H1 (cell line): ENCODE results near the gene MDM1.

Experiments used
- ATF3 ChIP-seq: IDR thresholded peaks from 2 replicates; pipeline ENCODE4 v1.6.1; 2011; ENCODE audit warnings: low read depth, mild to moderate bottlenecking, low read length; ENCODE audit not compliant: insufficient read depth
- BRCA1 ChIP-seq: IDR thresholded peaks from 2 replicates; pipeline ENCODE4 v1.6.1; 2012; ENCODE audit warnings: low read depth, low read length, improper control_type of control experiment
- EGR1 ChIP-seq: IDR thresholded peaks from 2 replicates; pipeline ENCODE4 v1.6.1; 2011; ENCODE audit warnings: low read depth, low read length, borderline replicate concordance
- EP300 ChIP-seq, 2 experiments: IDR thresholded peaks; 1 replicate in 1 of 2; 2 replicates in 1 of 2; pipeline ENCODE4 v1.6.1; 2011 to 2012; ENCODE audit warnings: low read depth in 2 of 2, low read length in 2 of 2, mild to moderate bottlenecking in 2 of 2, borderline replicate concordance in 1 of 2, inconsistent platforms in 1 of 2, moderate library complexity in 1 of 2
- GTF2F1 ChIP-seq: IDR thresholded peaks from 2 replicates; pipeline ENCODE4 v1.6.1; 2012; ENCODE audit warnings: low read depth, low read length, improper control_type of control experiment, borderline replicate concordance
- POLR2A ChIP-seq, 2 experiments: IDR thresholded peaks; 1 replicate in 1 of 2; 2 replicates in 1 of 2; pipeline ENCODE4 v1.6.1; 2011; ENCODE audit warnings: low read depth in 2 of 2, low read length in 2 of 2, mild to moderate bottlenecking in 2 of 2; ENCODE audit errors: control extremely low read depth in 1 of 2
- TF ChIP-seq, protein P1 (sequence below), 3 experiments: IDR thresholded peaks; 1 replicate in 2 of 3; 2 replicates in 1 of 3; pipeline versions ENCODE4 v1.5.1 to v1.6.1; 2011; ENCODE audit warnings: low read length in 3 of 3, mild to moderate bottlenecking in 3 of 3, inconsistent platforms in 2 of 3, low read depth in 1 of 3, moderate library complexity in 1 of 3; ENCODE audit not compliant: insufficient read depth in 1 of 3; ENCODE audit errors: control extremely low read depth in 1 of 3

GRCh38 chr12:68342966-68343365 is 10.8 kb upstream of the MDM1 start:
- TF ChIP-seq POLR2A (IDR thresholded peaks at IDR 0.05; ENCODE audit: control extremely low read depth in 1 of 2, low read depth in 2 of 2, low read length in 2 of 2) = no peak
- TF ChIP-seq EP300 (IDR thresholded peaks at IDR 0.05; ENCODE audit: borderline replicate concordance in 1 of 2, low read depth in 2 of 2, low read length in 2 of 2) = no peak
- no peak for TF ChIP-seq BRCA1
- no peak for TF ChIP-seq EGR1
- TF ChIP-seq, protein P1, sequence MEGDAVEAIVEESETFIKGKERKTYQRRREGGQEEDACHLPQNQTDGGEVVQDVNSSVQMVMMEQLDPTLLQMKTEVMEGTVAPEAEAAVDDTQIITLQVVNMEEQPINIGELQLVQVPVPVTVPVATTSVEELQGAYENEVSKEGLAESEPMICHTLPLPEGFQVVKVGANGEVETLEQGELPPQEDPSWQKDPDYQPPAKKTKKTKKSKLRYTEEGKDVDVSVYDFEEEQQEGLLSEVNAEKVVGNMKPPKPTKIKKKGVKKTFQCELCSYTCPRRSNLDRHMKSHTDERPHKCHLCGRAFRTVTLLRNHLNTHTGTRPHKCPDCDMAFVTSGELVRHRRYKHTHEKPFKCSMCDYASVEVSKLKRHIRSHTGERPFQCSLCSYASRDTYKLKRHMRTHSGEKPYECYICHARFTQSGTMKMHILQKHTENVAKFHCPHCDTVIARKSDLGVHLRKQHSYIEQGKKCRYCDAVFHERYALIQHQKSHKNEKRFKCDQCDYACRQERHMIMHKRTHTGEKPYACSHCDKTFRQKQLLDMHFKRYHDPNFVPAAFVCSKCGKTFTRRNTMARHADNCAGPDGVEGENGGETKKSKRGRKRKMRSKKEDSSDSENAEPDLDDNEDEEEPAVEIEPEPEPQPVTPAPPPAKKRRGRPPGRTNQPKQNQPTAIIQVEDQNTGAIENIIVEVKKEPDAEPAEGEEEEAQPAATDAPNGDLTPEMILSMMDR (IDR thresholded peaks at IDR 0.05; ENCODE audit: control extremely low read depth in 1 of 3, insufficient read depth in 1 of 3, low read depth in 1 of 3, low read length in 3 of 3) = no peak
- TF ChIP-seq GTF2F1 = no peak
- no peak for TF ChIP-seq ATF3
